ENCODE results near the gene ZIC5.

The ZIC5 gene

DNA sequence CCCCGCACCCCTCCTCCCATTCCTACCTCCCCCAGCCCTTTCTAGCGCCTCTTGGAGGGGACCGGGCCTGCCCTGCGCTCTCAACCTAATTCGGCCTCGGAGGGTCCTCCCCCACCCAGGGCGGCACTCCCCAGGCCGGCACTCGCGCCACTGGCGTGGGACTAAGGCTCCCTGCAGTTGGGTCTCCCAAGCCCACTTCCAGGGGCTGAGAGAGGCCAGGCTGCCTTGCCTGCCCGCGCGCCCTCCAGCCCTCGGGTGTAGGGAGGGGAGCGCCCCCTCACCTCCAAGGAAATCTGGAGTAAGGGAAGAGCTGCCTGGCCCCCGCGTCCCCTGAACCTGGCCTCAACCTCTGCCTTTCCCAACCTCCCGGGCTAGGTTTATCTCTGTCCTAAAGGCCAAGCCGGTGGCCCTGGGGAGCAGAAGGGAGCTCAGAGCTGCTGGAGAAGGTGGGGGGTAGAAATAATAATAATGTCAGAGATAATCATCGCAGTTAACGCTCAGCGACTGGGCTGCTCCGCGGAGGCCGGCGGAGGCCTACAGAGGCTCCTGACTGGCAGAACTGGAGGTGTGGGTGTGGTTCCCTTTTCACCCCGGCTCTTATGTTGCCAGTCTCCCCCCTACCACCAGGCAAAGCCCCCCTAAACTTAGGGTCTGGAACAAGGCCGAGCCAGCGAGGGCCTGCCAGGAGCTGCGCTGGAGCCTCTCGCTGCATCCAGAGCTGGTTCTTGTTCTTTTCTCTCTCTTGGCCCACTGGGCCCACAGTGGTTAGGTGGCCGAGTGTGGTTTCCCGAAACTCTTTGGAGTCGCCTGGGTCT, 19.7 kb upstream of the ZIC5 start:
- no peak overlapping the region for H3K4me3 ChIP-seq (ENCODE audit: low read depth, low read length)
- TF ChIP-seq, protein P1, sequence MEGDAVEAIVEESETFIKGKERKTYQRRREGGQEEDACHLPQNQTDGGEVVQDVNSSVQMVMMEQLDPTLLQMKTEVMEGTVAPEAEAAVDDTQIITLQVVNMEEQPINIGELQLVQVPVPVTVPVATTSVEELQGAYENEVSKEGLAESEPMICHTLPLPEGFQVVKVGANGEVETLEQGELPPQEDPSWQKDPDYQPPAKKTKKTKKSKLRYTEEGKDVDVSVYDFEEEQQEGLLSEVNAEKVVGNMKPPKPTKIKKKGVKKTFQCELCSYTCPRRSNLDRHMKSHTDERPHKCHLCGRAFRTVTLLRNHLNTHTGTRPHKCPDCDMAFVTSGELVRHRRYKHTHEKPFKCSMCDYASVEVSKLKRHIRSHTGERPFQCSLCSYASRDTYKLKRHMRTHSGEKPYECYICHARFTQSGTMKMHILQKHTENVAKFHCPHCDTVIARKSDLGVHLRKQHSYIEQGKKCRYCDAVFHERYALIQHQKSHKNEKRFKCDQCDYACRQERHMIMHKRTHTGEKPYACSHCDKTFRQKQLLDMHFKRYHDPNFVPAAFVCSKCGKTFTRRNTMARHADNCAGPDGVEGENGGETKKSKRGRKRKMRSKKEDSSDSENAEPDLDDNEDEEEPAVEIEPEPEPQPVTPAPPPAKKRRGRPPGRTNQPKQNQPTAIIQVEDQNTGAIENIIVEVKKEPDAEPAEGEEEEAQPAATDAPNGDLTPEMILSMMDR (IDR thresholded peaks at IDR 0.05; ENCODE audit: insufficient read depth, low read depth, low read length, missing control alignments): no peak
- no peak for DNase-seq (ENCODE audit: low read depth)

DNA sequence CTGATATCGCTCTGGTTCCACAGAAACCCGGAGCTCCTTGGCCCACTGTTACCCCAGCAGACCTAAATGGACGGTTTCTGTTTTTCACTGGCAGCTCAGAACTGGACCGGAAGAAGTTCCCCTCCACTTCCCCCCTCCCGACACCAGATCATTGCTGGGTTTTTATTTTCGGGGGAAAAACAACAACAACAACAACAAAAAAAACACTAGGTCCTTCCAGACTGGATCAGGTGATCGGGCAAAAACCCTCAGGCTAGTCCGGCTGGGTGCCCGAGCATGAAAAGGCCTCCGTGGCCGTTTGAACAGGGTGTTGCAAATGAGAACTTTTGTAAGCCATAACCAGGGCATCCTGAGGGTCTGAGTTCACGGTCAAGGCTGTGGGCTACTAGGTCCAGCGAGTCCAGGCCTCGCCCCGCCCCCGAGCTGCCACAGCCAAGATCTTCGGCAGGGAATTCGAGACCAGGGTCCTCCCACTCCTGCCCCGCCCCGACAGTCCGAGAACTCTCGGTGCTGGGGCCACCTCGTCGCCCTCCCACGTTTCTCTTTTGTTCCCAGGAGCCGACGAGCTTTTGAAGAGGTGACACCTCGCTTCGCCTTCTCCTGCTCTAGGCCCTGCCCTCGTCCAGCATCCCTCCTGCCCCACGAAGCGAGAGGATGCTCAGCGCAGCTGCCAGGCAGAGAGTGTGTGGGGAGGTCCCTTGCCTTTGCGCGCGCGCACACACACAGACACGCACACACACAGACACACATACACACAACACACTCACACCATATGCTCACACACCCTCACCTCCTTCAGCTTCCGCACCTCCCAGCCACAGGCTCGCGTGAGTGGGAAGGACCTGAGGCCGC, 18.8 kb upstream of the ZIC5 start:
- TF ChIP-seq, protein P1 (IDR thresholded peaks at IDR 0.05; ENCODE audit: insufficient read depth, low read depth, low read length, missing control alignments): no peak
- no peak for DNase-seq (ENCODE audit: low read depth)
- no peak overlapping the region for H3K4me3 ChIP-seq (ENCODE audit: low read depth, low read length)

DNA sequence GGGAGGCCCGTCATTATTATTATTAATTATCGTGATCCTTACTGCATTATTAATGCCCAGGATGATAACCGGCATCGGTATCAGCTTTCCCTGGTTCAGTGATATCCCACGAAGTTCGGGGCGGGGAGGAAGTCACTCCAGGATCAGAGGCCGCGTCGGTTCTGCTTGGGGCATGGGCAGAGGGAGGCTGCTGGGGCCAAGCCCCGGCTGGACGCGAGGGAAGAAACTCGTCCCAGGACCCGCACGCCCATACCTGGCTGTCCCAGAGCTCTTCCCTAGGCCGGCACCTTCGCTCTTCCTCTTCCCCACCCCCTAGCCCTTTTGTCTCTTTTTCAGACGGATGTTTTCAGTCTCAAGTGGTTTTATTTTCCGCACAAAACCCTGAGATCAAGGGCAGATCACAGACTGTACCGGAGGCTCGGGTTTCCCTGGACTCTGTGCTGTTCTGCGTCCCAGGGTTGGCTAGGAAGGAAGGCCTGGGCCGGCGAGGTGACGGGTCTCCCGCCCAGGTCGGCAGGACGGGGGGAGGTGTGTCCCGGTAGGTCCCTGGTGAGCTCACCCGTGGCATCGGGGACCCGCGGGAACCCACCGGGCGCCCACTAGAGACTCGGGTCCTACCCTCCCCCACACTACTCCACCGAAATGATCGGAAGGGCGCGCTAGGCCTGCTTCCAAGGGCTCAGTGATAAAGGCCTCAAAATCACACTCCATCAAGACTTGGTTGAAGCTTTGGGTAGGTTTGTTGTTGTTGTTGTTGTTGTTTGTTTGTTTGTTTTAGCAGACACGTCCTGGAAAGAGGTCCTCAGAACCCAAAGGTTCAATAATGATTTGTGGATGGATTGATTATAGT, 17.9 kb upstream of the ZIC5 start:
- TF ChIP-seq, protein P1 (IDR thresholded peaks at IDR 0.05; ENCODE audit: insufficient read depth, low read depth, low read length, missing control alignments): no peak
- no peak overlapping the region for H3K4me3 ChIP-seq (ENCODE audit: low read depth, low read length)
- DNase-seq (ENCODE audit: low read depth): no peak

DNA sequence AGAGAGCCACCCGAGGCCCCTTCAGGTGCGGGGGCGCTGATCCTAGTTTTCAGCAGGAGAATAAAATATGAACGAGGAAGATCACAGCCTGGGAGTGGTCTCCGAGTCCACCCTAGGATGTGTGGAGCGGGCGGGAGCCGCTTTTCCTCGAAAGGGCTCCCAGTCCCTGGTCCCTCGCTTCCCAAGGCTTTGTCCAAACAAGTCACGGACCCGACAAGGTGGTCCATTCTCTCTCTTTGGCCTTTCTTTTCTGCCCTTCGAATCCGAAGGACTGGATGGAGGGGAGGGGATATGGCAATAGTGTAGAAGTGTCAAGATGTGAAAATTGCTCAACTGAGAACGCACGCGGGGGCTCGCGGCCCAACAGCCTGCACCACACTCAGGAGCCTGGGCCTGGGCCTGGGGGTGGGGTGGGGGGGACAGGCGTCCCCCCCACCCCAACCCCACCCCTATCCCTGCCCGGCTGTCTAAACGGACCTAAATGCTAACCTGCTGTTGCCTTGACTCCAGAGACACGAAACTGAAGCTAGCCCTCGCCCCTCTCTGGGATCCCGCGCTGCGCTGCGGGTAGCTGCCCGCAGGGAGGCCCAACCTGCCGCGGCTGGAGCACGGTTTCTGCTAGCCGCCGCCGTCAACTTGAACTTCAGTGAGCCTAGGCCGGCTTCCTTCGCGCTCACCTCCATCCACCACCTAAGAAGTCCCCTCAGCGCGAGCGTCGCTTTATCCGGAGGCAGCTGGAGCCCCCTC, 17.1 kb upstream of the ZIC5 start:
- DNase-seq (ENCODE audit: low read depth): no peak
- TF ChIP-seq, protein P1 (IDR thresholded peaks at IDR 0.05; ENCODE audit: insufficient read depth, low read depth, low read length, missing control alignments): no peak
- no peak overlapping the region for H3K4me3 ChIP-seq (ENCODE audit: low read depth, low read length)

DNA sequence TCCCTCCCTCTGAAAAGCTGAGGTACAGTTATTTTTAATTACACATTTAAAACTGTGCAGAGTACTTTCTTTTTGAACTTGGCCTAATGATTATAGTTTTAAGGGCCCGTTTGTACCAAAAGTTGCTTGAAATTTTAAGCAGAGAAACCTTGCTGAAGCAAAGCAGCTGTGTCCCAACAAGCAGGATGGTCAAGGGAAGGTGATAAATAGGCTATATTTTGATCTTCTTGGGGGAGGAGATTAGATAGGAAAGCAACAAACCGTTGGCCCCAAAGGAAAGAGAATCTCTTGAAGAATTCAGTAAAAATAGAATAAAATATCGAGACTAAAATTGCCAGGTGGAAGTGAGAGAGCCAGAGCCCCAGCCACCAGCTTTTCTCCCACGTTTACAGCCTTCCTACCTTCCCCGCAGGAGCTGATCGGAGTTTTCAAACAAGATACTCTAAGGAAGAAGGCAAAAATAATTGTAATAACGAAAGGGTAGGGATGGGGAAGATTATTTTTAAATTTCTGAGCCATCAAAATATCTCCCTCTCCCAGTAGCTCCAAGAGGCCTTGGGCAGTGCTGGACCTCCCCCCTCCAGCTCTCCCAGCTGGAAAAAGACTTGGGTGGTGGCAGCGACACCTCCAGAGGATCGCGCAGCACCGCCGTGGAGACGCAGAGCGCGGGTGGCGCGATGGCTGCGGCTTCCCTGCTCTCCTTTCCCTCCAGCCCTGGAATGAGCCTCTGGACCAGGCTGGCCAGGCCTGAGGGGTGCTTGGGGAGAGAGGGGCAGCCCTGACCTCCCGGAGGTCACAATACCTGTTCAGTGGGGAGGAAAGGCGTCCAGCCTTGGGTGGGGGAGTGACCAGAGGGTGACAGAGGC, 15.8 kb upstream of the ZIC5 start:
- TF ChIP-seq, protein P1 (IDR thresholded peaks at IDR 0.05; ENCODE audit: insufficient read depth, low read depth, low read length, missing control alignments): no peak
- DNase-seq (ENCODE audit: low read depth): no peak
- H3K4me3 ChIP-seq (ENCODE audit: low read depth, low read length): no peak overlapping the region
